Measurements from ENCODE around the gene PHLDB1. TPM values are rescaled to one million over a fixed set of nuclear protein-coding genes. Genes with fewer than 3 reads are reported as not detected.
A peak's percentile ranks its signal among the peaks of the same experiment; 100 is the strongest.

PHLDB1 gene
- total RNA-seq, 1 donor from 2014 or later, result 120 TPM

DNA sequence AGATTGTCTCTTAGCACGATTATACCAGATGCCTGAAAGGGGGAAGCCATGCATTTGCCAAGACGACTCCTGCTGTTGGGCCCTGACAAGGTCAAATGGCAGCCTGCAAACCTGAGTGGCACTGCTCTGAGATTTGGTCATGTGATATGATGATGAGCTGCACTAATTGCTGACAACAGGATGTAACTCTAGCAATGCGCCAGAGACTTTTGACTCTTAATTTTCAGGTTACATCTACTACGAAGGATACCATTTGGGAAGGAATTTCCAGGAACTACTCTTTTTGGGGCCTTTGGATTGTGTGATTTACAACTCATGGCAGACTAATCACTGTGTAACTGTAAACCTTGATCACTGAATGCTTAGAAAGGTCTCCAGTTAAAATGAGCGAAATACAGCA is 59.0 kb downstream of the PHLDB1 start:
- Mint-ChIP-seq H3K27ac (ENCODE audit: unreplicated experiment) (no peak overlapping the region), H3K9me3 (peaks cover 11% of the 10 kb centered on the region), H3K36me3 (ENCODE audit: low read depth) (peaks cover 1% of the 10 kb centered on the region), H3K27me3 (ENCODE audit: low read depth) (peaks cover 11% of the 10 kb centered on the region), H3K4me3 (no peak overlapping the region), H3K4me1 (peaks cover 3% of the 10 kb centered on the region)
- DNase-seq (ENCODE audit: low read depth, low spot score), result no peak
- TF ChIP-seq, protein P1, sequence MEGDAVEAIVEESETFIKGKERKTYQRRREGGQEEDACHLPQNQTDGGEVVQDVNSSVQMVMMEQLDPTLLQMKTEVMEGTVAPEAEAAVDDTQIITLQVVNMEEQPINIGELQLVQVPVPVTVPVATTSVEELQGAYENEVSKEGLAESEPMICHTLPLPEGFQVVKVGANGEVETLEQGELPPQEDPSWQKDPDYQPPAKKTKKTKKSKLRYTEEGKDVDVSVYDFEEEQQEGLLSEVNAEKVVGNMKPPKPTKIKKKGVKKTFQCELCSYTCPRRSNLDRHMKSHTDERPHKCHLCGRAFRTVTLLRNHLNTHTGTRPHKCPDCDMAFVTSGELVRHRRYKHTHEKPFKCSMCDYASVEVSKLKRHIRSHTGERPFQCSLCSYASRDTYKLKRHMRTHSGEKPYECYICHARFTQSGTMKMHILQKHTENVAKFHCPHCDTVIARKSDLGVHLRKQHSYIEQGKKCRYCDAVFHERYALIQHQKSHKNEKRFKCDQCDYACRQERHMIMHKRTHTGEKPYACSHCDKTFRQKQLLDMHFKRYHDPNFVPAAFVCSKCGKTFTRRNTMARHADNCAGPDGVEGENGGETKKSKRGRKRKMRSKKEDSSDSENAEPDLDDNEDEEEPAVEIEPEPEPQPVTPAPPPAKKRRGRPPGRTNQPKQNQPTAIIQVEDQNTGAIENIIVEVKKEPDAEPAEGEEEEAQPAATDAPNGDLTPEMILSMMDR (conservative IDR thresholded peaks at IDR 0.05), result no peak

DNA sequence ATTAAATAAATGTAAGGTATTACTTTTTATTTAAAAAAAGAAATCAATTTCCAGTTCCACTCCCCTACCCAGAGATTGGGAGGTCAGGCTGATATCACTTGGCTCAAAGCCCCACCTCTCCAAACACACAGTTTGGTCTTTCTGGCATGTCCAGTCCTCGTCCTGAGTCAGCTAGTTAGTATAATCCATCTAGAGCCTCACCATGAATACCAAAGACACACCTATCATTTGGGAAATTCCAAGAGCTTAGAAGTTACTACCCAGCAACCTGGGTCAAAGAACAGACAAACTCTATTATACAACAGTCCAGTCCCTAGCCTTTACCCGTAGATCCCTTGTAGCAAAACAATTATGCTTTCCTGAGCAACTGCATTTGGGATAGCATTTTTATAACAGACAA is 62.6 kb downstream of the PHLDB1 start:
- peaks cover 13% of the 10 kb centered on the region for H3K9me3 Mint-ChIP-seq
- H3K27ac Mint-ChIP-seq (ENCODE audit: unreplicated experiment), result no peak overlapping the region
- no peak overlapping the region for H3K4me3 Mint-ChIP-seq
- DNase-seq (ENCODE audit: low read depth, low spot score), result no peak
- peaks cover 11% of the 10 kb centered on the region for H3K27me3 Mint-ChIP-seq (ENCODE audit: low read depth)
- H3K36me3 Mint-ChIP-seq (ENCODE audit: low read depth), result peaks cover 3% of the 10 kb centered on the region
- no peaks in the 10 kb centered on the region for H3K4me1 Mint-ChIP-seq
- TF ChIP-seq, protein P1 (conservative IDR thresholded peaks at IDR 0.05), result no peak

DNA sequence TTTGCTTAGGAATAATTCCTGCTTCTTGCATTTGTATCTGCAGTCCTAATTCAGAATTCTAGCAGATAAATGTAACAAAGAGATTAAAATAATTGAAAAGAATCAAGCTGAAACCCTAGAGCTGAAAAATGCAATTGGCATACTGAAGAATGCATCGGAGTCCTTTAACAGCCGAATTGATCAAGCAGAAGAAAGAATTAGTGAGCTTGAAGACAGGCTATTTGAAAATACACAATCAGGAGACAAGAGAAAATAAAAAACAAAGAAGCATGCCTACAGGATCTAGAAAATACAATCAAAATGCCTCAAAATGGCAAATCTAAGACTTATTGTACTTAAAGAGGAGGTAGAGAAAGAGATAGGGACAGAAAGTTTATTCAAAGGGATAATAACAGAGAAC is 63.8 kb downstream of the PHLDB1 start:
- Mint-ChIP-seq H3K27me3 (ENCODE audit: low read depth) (peaks cover 11% of the 10 kb centered on the region), H3K4me1 (no peaks in the 10 kb centered on the region), H3K36me3 (ENCODE audit: low read depth) (peaks cover 3% of the 10 kb centered on the region), H3K9me3 (peaks cover 13% of the 10 kb centered on the region), H3K27ac (ENCODE audit: unreplicated experiment) (no peak overlapping the region), H3K4me3 (no peak overlapping the region)
- TF ChIP-seq, protein P1 (conservative IDR thresholded peaks at IDR 0.05), result no peak
- no peak for DNase-seq (ENCODE audit: low read depth, low spot score)

DNA sequence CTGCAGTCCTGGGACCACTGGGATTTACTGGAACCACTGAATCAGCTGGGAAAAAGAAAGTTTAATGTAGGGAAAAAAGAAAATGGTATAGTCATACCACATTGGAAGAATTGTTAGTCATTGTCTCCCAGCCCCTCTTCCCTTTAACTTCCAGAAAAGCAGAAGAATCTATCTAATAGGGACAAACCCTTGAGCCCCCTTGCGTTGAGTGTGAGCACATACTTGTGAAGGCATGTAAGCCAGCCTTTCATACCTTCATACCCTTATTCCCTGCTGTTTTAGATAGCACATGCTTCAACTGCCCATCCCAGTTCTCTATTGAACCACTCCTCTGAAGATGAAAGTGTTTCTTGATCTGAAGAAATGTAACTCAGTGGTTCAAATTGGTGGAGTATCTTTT is 65.4 kb downstream of the PHLDB1 start:
- H3K27me3 Mint-ChIP-seq (ENCODE audit: low read depth), result peaks cover 11% of the 10 kb centered on the region
- H3K36me3 Mint-ChIP-seq (ENCODE audit: low read depth), result peaks cover 3% of the 10 kb centered on the region
- peaks cover 13% of the 10 kb centered on the region for H3K9me3 Mint-ChIP-seq
- H3K4me1 Mint-ChIP-seq, result no peaks in the 10 kb centered on the region
- DNase-seq (ENCODE audit: low read depth, low spot score), result no peak
- no peak overlapping the region for H3K27ac Mint-ChIP-seq (ENCODE audit: unreplicated experiment)
- no peak overlapping the region for H3K4me3 Mint-ChIP-seq
- TF ChIP-seq, protein P1 (conservative IDR thresholded peaks at IDR 0.05), result peak; percentile 37

DNA sequence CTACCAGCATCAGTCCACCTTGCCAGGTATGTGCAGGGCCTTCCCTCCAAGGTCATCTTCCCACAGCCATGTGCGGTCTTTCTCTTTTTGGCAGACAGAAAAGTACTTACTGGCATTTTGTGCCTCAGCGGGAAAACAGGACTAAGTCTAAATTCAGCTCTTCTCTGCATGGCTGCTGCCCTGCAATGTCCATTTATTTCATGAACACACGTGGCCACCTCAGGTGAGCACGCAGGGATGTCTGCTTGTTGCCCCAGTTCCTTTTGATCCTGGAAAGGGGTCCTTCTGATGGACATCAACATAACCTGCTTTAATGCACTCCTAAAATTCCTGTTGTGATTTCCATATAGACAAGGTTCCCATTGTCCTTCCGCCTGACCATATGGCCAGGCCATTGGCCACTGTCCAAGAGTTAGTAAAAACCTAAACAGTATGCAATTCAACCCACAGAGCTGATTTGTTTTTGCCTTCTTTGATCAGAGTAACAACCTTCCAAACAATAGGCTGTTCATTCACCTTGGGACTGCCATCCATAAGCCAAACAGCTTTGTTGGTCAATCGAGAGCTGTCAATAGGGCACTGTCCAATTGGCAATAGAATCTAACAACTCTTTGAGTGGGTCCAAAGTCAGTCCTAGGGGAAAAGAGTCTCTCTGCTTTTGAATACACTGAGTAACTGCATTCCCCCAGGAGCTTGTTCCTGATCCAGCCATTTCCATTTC is 66.1 kb downstream of the PHLDB1 start:
- Mint-ChIP-seq H3K27ac (ENCODE audit: unreplicated experiment) (no peak overlapping the region), H3K4me3 (no peak overlapping the region), H3K4me1 (no peaks in the 10 kb centered on the region), H3K36me3 (ENCODE audit: low read depth) (peaks cover 3% of the 10 kb centered on the region), H3K27me3 (ENCODE audit: low read depth) (peaks cover 11% of the 10 kb centered on the region), H3K9me3 (peaks cover 13% of the 10 kb centered on the region)
- TF ChIP-seq, protein P1 (conservative IDR thresholded peaks at IDR 0.05), result no peak
- no peak for DNase-seq (ENCODE audit: low read depth, low spot score)

All from neural crest cell (in vitro differentiated cells).